GM12878 (cell line): ENCODE data around the gene LRRC58. TPM values are rescaled to one million over a fixed set of nuclear protein-coding genes. Genes with fewer than 3 reads are reported as not detected.

ENCODE experiments used
- ATAC-seq: fragments of 200-7000 bp; cut with Tn5 transposase; 3 replicates; pipeline ENCODE4 v1.9.1; 2020; ENCODE audit warnings: mild to moderate bottlenecking, moderate library complexity
- BruUV-seq: library from RNA; stranded (reverse); fragments of 400-500 nt; replicated peaks from 2 replicates; lab custom pipeline; 2021; lab: Mats Ljungman, UMichigan
- CTCF ChIA-PET: fragments of 300-600 bp; sonication (Branson Sonifier 250); formaldehyde crosslinking; extraction: SDS; loops from one replicate; lab custom pipeline; 2021; ENCODE audit warnings: inconsistent platforms; lab: Yijun Ruan, JAX
- POLR2A ChIA-PET: fragments of 350-600 bp; formaldehyde crosslinking; extraction: SDS; loops from one replicate; lab custom pipeline; 2021; ENCODE audit warnings: inconsistent platforms; lab: Charles Lee
- RAD21 ChIA-PET: fragments of 300-600 bp; sonication (Branson Sonifier 250); formaldehyde crosslinking; loops from one replicate; lab custom pipeline; 2023; ENCODE audit warnings: antibody characterized with exemption; ENCODE audit not compliant: unreplicated experiment; lab: Charles Lee
- SMC1A ChIA-PET: fragments of 300-600 bp; sonication (Branson Sonifier 250); formaldehyde crosslinking; loops from one replicate; lab custom pipeline; 2023; ENCODE audit not compliant: unreplicated experiment, uncharacterized antibody; lab: Charles Lee
- DNase-seq: peaks from one replicate; pipeline ENCODE4 v3.0.0-alpha.2; 2011; ENCODE audit warnings: low read depth, low spot score
- FAIRE-seq: peaks from 3 replicates; lab custom pipeline; 2011; peaks lifted over from hg19 to GRCh38; lab: Jason Lieb, UNC
- H2AFZ ChIP-seq: 2 replicates; pipeline ENCODE4 v1.6.0; 2011; ENCODE audit warnings: low read depth, low read length, control low read depth; ENCODE audit not compliant: control insufficient read depth
- H3K27ac ChIP-seq: 2 replicates; pipeline ENCODE4 v1.5.1; 2011; ENCODE audit warnings: control low read depth; ENCODE audit not compliant: control insufficient read depth, insufficient read depth
- H3K27me3 ChIP-seq, 2 experiments: replicated peaks in 1 of 2; 2 replicates each; pipeline versions ENCODE4 v1.6.0 to v1.6.1; 2011; ENCODE audit warnings: low read length in 1 of 2; ENCODE audit not compliant: control insufficient read depth in 2 of 2, insufficient read depth in 2 of 2
- H3K36me3 ChIP-seq, 2 experiments: 2 replicates each; pipeline ENCODE4 v1.5.1; 2011; ENCODE audit warnings: low read length in 1 of 2; ENCODE audit not compliant: control insufficient read depth in 2 of 2, insufficient read depth in 2 of 2
- H3K4me1 ChIP-seq: 2 replicates; pipeline ENCODE4 v1.6.1; 2011; ENCODE audit warnings: mild to moderate bottlenecking, low read length, moderate library complexity, mixed read lengths; ENCODE audit not compliant: control insufficient read depth, insufficient read depth
- H3K4me2 ChIP-seq: 2 replicates; pipeline ENCODE4 v1.6.0; 2011; ENCODE audit warnings: control low read depth; ENCODE audit not compliant: control insufficient read depth, insufficient read depth
- H3K4me3 ChIP-seq: fragments of 200-600 bp; sonication (generic); 2 replicates; pipeline ENCODE4 v1.5.1; 2016
- H3K79me2 ChIP-seq: 2 replicates; pipeline ENCODE4 v1.6.0; 2011; ENCODE audit warnings: low read length; ENCODE audit not compliant: control insufficient read depth, insufficient read depth
- H3K9ac ChIP-seq: 2 replicates; pipeline ENCODE4 v1.8.0; 2011; ENCODE audit warnings: low read length, control low read depth, mixed read lengths; ENCODE audit not compliant: control insufficient read depth, insufficient read depth
- H3K9me3 ChIP-seq: replicated peaks from 3 replicates; pipeline ENCODE4 v1.5.1; 2011; ENCODE audit warnings: mild to moderate bottlenecking, low read length; ENCODE audit not compliant: control insufficient read depth, insufficient read depth
- H4K20me1 ChIP-seq: 2 replicates; pipeline ENCODE4 v1.6.0; 2011; ENCODE audit not compliant: control insufficient read depth, insufficient read depth
- BACH1 ChIP-seq: fragments of 450-650 bp; IDR thresholded peaks from 2 replicates; pipeline ENCODE4 v1.6.1; 2017; ENCODE audit warnings: mild to moderate bottlenecking, borderline replicate concordance
- CHD4 ChIP-seq: fragments of 200-600 bp; sonication (generic); IDR thresholded peaks from 2 replicates; pipeline ENCODE4 v1.6.1; 2016; ENCODE audit warnings: mild to moderate bottlenecking
- DPF2 ChIP-seq: fragments of 450-650 bp; IDR thresholded peaks from 2 replicates; pipeline ENCODE4 v1.6.1; 2017; ENCODE audit warnings: mild to moderate bottlenecking
- EP300 ChIP-seq, 2 experiments: fragments of 150-350 bp in 1 of 2; IDR thresholded peaks; 2 replicates each; pipeline ENCODE4 v1.6.1; 2011 to 2012; ENCODE audit warnings: low read depth in 2 of 2, low read length in 2 of 2, borderline replicate concordance in 1 of 2, improper control_type of control experiment in 1 of 2, inconsistent platforms in 1 of 2; ENCODE audit not compliant: control insufficient read depth in 1 of 2
- FOS ChIP-seq: IDR thresholded peaks from 3 replicates; pipeline ENCODE4 v1.6.1; 2011; ENCODE audit warnings: borderline replicate concordance; ENCODE audit not compliant: insufficient read length; ENCODE audit errors: extremely low read depth
- IKZF2 ChIP-seq, 2 experiments: fragments of 450-650 bp; IDR thresholded peaks; 2 replicates each; pipeline ENCODE4 v1.6.1; 2017; ENCODE audit warnings: mild to moderate bottlenecking in 2 of 2, moderate library complexity in 2 of 2
- JUNB ChIP-seq: IDR thresholded peaks from 2 replicates; pipeline ENCODE4 v1.6.1; 2016; ENCODE audit warnings: antibody characterized with exemption, mild to moderate bottlenecking
- KLF5 ChIP-seq: fragments of 450-650 bp; IDR thresholded peaks from 2 replicates; pipeline ENCODE4 v1.6.1; 2014; ENCODE audit warnings: mild to moderate bottlenecking; ENCODE audit not compliant: partially characterized antibody
- NFIC ChIP-seq: IDR thresholded peaks from 2 replicates; pipeline ENCODE4 v1.6.1; 2012; ENCODE audit warnings: low read depth, mild to moderate bottlenecking, inconsistent platforms, low read length, moderate library complexity
- RFX5 ChIP-seq: IDR thresholded peaks from 2 replicates; pipeline ENCODE4 v1.6.1; 2011; ENCODE audit warnings: low read depth, low read length, improper control_type of control experiment
- SREBF1 ChIP-seq: IDR thresholded peaks from 2 replicates; pipeline ENCODE4 v1.6.1; 2012; ENCODE audit warnings: mild to moderate bottlenecking, low read length
- SUPT20H ChIP-seq: IDR thresholded peaks from 2 replicates; pipeline ENCODE4 v1.6.1; 2011; ENCODE audit warnings: low read depth, mild to moderate bottlenecking, low read length, moderate library complexity, borderline replicate concordance; ENCODE audit not compliant: control insufficient read depth
- TCF12 ChIP-seq: IDR thresholded peaks from 2 replicates; pipeline ENCODE4 v1.6.1; 2011; ENCODE audit warnings: low read depth, mild to moderate bottlenecking, low read length
- YY1 ChIP-seq: IDR thresholded peaks from 2 replicates; pipeline ENCODE4 v1.6.1; 2011; ENCODE audit warnings: low read depth, mild to moderate bottlenecking, low read length
- ZNF217 ChIP-seq: fragments of 450-650 bp; IDR thresholded peaks from 2 replicates; pipeline ENCODE4 v1.6.1; 2017; ENCODE audit warnings: antibody characterized with exemption, mild to moderate bottlenecking
- WGBS: methylation state at CpG from one replicate; pipeline ENCODE4 v1.1.6; 2016; ENCODE audit warnings: low lambda C conversion rate; ENCODE audit not compliant: insufficient replicate concordance, insufficient coverage; ENCODE audit errors: missing lambda C conversion rate; 5-methylcytosine and 5-hydroxymethylcytosine counted together
- in situ Hi-C: fragments of 300-500 bp; cut with MboI; formaldehyde crosslinking; loops from 9 replicates; pipeline ENCODE4 v1.14.3; 2018; ENCODE audit warnings: mixed read lengths
- intact Hi-C: fragments of 100-400 bp; cut with micrococcal nuclease; formaldehyde crosslinking; loops from one replicate; pipeline ENCODE4 v1.14.2; 2022; ENCODE audit not compliant: unreplicated experiment
- polyA plus RNA-seq, 11 experiments: library from polyadenylated mRNA; depleted of rRNA in 4 of 11; unstranded in 6 of 11; stranded (reverse) in 5 of 11; fragments of >200 nt; fragmentation: Nextera tagmentation in 4 of 11; fragmentation: Illumina TruSeq in 1 of 11; extraction: Ambion mirVana in 4 of 11; extraction: Trizol in 1 of 11; gene quantifications; 1 replicate in 1 of 11; 2 replicates in 10 of 11; pipeline versions ENCODE4 v1.2.1 to v1.2.3, GENCODE V29; 2011 to 2016; ENCODE audit warnings: inconsistent platforms in 2 of 11, missing spikeins in 2 of 11, low read depth in 1 of 11
- total RNA-seq, 4 experiments: library from RNA; depleted of rRNA in 3 of 4; stranded (reverse); fragments of >200 nt in 3 of 4; fragmentation: Illumina TruSeq in 1 of 4; extraction: Trizol in 1 of 4; gene quantifications; 2 replicates each; pipeline versions ENCODE4 v1.2.1 to v1.2.3, GENCODE V29; 2013 to 2021
- TF ChIP-seq, protein P1 (sequence below): IDR thresholded peaks from 2 replicates; pipeline ENCODE4 v1.6.1; 2011; ENCODE audit warnings: low read depth, mild to moderate bottlenecking, low read length, moderate library complexity, borderline replicate concordance; ENCODE audit errors: extremely low read depth
- TF ChIP-seq, protein P2 (sequence below): IDR thresholded peaks from 2 replicates; pipeline ENCODE4 v1.6.1; 2012; ENCODE audit warnings: low read depth, low read length, improper control_type of control experiment
- TF ChIP-seq, protein P3 (sequence below): IDR thresholded peaks from 2 replicates; pipeline ENCODE4 v1.6.1; 2012; ENCODE audit warnings: low read length, inconsistent platforms

The LRRC58 gene
- total and polyA plus RNA-seq, 10 of the 15 experiments (the other 5 are each of a cell fraction or from before 2014, with no cell fraction given) = 7.7 to 29.5 (median 18.8) TPM

DNA sequence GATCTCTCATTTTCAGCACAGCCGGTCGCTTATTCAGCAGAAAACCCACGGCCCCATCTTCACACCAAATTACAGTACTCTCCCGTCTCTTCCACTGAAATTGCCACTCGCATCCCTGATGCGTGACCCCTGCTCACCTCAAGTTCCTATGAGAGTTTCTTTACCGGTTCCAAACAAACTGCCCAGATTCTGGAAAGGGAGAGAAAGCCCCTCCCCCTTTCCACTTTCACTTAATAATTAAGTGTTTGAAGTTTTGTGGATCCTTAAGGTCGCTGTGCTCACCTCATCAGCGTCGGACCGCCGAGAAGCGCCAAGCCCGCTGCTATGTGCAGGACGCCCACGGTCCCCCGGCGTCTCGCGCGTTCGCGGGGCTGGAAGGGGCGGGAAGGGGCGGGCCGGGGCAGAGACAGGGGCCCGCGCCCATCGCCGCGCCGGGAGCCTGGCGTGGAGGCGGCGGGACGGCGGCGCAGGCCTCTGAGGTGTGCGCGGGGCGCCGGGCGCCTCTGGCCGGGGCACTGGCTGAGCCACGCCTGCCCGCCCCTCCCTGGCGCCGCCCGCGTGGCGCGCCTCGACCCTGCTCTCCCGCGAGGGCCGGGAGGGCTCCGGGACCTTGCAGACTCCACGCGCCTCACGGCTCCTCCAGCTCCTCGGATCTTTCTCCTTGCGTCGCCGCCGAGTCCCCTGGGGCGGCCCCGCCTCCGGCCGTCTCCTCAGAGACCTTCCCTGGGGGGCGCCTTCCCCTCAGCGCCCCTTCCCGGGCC lies 64.2 kb downstream of the LRRC58 start, which contains the start of gene GPR156:
Gene GPR156, minus strand, starts transcription at position 476 of the 761 bp plus-strand sequence. CDS start 41,124 bp downstream, outside the sequence.
- Histone ChIP-seq H3K36me3 (no peaks in the 10 kb centered on the region), H3K27me3 (peaks cover 0 to 8% of the 10 kb centered on the region in 2 experiments; a peak in 3 of 4 replicates), H3K27ac (no peak within 1 kb of the TSS), H3K4me1 (no peaks in the 10 kb centered on the region), H3K79me2 (no peaks in the 10 kb centered on the region), H3K4me3 (no peak within 1 kb of the TSS), H3K9me3 (no peaks in the 10 kb centered on the region; the same call in 1 of the 3 replicates), H3K9ac (no peak within 1 kb of the TSS), H3K4me2 (no peak within 1 kb of the TSS), H2AFZ (no peak within 1 kb of the TSS), H4K20me1 (no peaks in the 10 kb centered on the region)
- BruUV-seq = no TSS peak
- ChIA-PET RAD21 (no interaction called here), CTCF (no interaction called here), SMC1A (no interaction called here), POLR2A (no interaction called here)
- FAIRE-seq (no peak), DNase-seq (no peak), ATAC-seq (no peak)
- TF ChIP-seq YY1 (no peak), EP300 (IDR thresholded peaks at IDR 0.05; ENCODE audit: borderline replicate concordance in 1 of 2, control insufficient read depth in 1 of 2, low read depth in 2 of 2, low read length in 2 of 2) (no peak), CHD4 (no peak), KLF5 (no peak), RFX5 (no peak), BACH1 (no peak), JUNB (no peak), ZNF217 (no peak), IKZF2 (IDR thresholded peaks at IDR 0.05) (no peak), SUPT20H (no peak), NFIC (no peak), DPF2 (no peak), SREBF1 (no peak), TCF12 (no peak), FOS (no peak)
- TF ChIP-seq, protein P1, sequence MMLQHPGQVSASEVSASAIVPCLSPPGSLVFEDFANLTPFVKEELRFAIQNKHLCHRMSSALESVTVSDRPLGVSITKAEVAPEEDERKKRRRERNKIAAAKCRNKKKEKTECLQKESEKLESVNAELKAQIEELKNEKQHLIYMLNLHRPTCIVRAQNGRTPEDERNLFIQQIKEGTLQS = no peak
- TF ChIP-seq, protein P2, sequence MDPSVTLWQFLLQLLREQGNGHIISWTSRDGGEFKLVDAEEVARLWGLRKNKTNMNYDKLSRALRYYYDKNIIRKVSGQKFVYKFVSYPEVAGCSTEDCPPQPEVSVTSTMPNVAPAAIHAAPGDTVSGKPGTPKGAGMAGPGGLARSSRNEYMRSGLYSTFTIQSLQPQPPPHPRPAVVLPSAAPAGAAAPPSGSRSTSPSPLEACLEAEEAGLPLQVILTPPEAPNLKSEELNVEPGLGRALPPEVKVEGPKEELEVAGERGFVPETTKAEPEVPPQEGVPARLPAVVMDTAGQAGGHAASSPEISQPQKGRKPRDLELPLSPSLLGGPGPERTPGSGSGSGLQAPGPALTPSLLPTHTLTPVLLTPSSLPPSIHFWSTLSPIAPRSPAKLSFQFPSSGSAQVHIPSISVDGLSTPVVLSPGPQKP = no peak
- TF ChIP-seq, protein P3, sequence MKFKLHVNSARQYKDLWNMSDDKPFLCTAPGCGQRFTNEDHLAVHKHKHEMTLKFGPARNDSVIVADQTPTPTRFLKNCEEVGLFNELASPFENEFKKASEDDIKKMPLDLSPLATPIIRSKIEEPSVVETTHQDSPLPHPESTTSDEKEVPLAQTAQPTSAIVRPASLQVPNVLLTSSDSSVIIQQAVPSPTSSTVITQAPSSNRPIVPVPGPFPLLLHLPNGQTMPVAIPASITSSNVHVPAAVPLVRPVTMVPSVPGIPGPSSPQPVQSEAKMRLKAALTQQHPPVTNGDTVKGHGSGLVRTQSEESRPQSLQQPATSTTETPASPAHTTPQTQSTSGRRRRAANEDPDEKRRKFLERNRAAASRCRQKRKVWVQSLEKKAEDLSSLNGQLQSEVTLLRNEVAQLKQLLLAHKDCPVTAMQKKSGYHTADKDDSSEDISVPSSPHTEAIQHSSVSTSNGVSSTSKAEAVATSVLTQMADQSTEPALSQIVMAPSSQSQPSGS = no peak
- 14% methylated on average over 36 of the region's 72 CpGs for WGBS
- in situ Hi-C loops = no loop called here
- intact Hi-C loops = no loop called here
